Measurements from ENCODE around the gene NEURL1B.

NEURL1B gene

DNA sequence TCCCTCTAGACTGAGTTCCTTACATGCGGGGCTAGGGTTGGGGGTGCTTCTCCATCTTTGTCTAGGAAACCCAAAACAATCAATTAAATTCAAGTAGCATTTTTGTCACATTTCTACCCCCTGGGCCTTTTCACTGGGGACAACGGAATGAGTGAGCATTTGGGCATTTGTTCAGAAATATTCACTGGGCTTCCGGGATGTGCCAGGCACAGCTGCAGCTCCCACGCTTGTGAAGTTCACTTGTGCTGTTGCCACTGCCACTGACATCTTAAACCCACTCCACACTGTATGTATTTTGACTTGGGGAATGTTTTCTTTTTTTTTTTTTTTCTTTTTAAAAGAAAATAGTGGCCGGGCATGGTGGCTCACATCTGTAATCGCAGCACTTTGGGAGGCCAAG, 98.3 kb downstream of the NEURL1B start:
- no peak overlapping the region for H3K9ac ChIP-seq
- no peak overlapping the region for H3K4me3 ChIP-seq (IDR thresholded peaks at IDR 0.05; ENCODE audit: insufficient read depth, low read depth, low read length)

DNA sequence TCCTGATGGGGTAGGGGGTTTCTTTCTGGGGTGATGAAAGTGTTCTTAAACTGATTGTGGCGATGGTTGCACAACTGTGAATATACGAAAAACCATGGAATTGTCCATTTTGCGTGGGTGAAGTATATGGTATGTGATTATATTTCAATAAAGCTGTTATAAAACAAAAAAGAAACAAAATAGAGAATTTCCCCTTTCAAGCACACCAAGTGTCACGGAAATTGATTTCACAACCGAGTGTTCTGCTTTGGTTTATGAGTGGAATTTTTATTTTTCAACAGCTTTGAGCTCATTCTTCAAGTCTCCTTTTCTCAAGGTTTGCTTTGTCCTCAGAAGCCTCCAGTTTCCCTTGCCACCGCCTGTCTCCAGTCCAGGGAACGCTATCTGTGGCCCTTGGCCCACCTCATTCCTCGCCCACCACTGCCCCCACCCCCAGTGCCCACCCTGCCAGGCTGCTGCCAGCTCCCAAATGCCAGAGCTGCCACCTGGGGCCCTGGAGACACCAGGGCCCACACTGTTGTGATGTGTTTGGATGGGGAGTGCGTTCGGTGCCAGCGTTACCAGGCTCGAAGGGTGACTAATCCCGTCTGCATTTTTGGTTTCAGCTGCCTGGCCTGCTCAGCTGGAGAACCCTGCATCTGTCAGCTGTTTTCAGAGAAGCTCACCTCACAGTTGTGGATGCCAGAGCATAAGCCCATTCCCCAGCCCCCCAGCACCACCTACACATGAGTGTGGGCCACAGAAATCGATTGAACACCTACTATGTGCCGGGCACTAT, 99.6 kb downstream of the NEURL1B start:
- Histone ChIP-seq H3K27ac (no peak overlapping the region), H3K27me3 (ENCODE audit: insufficient read depth, low read depth) (no peaks in the 10 kb centered on the region), H2AFZ (ENCODE audit: low read depth) (no peak overlapping the region), H4K20me1 (ENCODE audit: insufficient read depth) (no peaks in the 10 kb centered on the region), H3K9ac (no peak overlapping the region), H3K36me3 (ENCODE audit: insufficient read depth) (no peaks in the 10 kb centered on the region), H3K4me1 (ENCODE audit: low read depth, poor library complexity, severe bottlenecking) (no peaks in the 10 kb centered on the region), H3K4me2 (no peak overlapping the region), H3K79me2 (ENCODE audit: insufficient read depth, low read depth) (no peaks in the 10 kb centered on the region), H3K4me3 (IDR thresholded peaks at IDR 0.05; ENCODE audit: insufficient read depth, low read depth, low read length) (no peak overlapping the region)
- TF ChIP-seq, protein P1, sequence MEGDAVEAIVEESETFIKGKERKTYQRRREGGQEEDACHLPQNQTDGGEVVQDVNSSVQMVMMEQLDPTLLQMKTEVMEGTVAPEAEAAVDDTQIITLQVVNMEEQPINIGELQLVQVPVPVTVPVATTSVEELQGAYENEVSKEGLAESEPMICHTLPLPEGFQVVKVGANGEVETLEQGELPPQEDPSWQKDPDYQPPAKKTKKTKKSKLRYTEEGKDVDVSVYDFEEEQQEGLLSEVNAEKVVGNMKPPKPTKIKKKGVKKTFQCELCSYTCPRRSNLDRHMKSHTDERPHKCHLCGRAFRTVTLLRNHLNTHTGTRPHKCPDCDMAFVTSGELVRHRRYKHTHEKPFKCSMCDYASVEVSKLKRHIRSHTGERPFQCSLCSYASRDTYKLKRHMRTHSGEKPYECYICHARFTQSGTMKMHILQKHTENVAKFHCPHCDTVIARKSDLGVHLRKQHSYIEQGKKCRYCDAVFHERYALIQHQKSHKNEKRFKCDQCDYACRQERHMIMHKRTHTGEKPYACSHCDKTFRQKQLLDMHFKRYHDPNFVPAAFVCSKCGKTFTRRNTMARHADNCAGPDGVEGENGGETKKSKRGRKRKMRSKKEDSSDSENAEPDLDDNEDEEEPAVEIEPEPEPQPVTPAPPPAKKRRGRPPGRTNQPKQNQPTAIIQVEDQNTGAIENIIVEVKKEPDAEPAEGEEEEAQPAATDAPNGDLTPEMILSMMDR (conservative IDR thresholded peaks at IDR 0.05; ENCODE audit: low read depth, low read length), result no peak

More for the DNA sequence above, 98.3 kb downstream of the NEURL1B start:
- Histone ChIP-seq H2AFZ (ENCODE audit: low read depth) (no peak overlapping the region), H3K36me3 (ENCODE audit: insufficient read depth) (no peaks in the 10 kb centered on the region), H3K4me1 (ENCODE audit: low read depth, poor library complexity, severe bottlenecking) (no peaks in the 10 kb centered on the region), H3K27ac (no peak overlapping the region), H3K79me2 (ENCODE audit: insufficient read depth, low read depth) (no peaks in the 10 kb centered on the region), H3K27me3 (ENCODE audit: insufficient read depth, low read depth) (no peaks in the 10 kb centered on the region), H4K20me1 (ENCODE audit: insufficient read depth) (no peaks in the 10 kb centered on the region), H3K4me2 (no peak overlapping the region)
- TF ChIP-seq, protein P1 (conservative IDR thresholded peaks at IDR 0.05; ENCODE audit: low read depth, low read length), result no peak

Data from KMS-11 (cell line).